NCI-H1436 (cell line): ENCODE data around the gene ZNF562.

Source experiments
- DNase-seq: peaks from one replicate; lab custom pipeline; 2025; lab: John Stamatoyannopoulos, UW

ZNF562 gene

GRCh38 chr19:9644472-9644871, 30.4 kb downstream of the ZNF562 start:
- no peak for DNase-seq

GRCh38 chr19:9641810-9642209, 33.1 kb downstream of the ZNF562 start:
- no peak for DNase-seq

- DNase-seq: no peak
Measured at GRCh38 chr19:9640956-9641355, 33.9 kb downstream of the ZNF562 start.

- DNase-seq: no peak
Measured at GRCh38 chr19:9636018-9636417, 38.9 kb downstream of the ZNF562 start.

- DNase-seq: no peak
Measured at GRCh38 chr19:9627856-9628255, 47.0 kb downstream of the ZNF562 start.

- DNase-seq: no peak
Measured at GRCh38 chr19:9622531-9622930, 52.4 kb downstream of the ZNF562 start.

- DNase-seq: peak; percentile 77
Measured at GRCh38 chr19:9621156-9622037, 53.5 kb downstream of the ZNF562 start, which contains the start of gene ZNF561. TSS of gene ZNF561 (minus strand) at chr19:9621232. CDS start at chr19:9619456, 1,776 bp downstream.

GRCh38 chr19:9620842-9621155, 54.1 kb downstream of the ZNF562 start:
- no peak for DNase-seq

- DNase-seq: no peak
Measured at GRCh38 chr19:9615844-9616243, 59.1 kb downstream of the ZNF562 start.

- no peak for DNase-seq
Measured at GRCh38 chr19:9610484-9611113, 64.3 kb downstream of the ZNF562 start.

- DNase-seq: no peak
Measured at GRCh38 chr19:9608912-9609311, 66.0 kb downstream of the ZNF562 start.

GRCh38 chr19:9597027-9597426, 77.9 kb downstream of the ZNF562 start:
- no peak for DNase-seq
